ENCODE data around the gene OR2F1.

The OR2F1 gene

GRCh38 chr7:143914938-143915652 lies 39.5 kb upstream of the OR2F1 start:
- no peak for TF ChIP-seq REST (IDR thresholded peaks at IDR 0.05; ENCODE audit: insufficient read depth in 1 of 2, low read depth in 2 of 2, low read length in 2 of 2)
- no peak for TF ChIP-seq SIN3A (IDR thresholded peaks at IDR 0.05; ENCODE audit: borderline replicate concordance, insufficient read depth, low read length)
- no peak for TF ChIP-seq POLR2AphosphoS5 (IDR thresholded peaks at IDR 0.05; ENCODE audit: low read depth, low read length)
- no peak for TF ChIP-seq TAF1 (IDR thresholded peaks at IDR 0.05; ENCODE audit: borderline replicate concordance, insufficient read depth, low read length)
- TF ChIP-seq FOXP2 (optimal IDR thresholded peaks at IDR 0.05; ENCODE audit: borderline replicate concordance, extremely low read depth, extremely low read length, insufficient read depth): no peak

- no peak for TF ChIP-seq TAF1 (IDR thresholded peaks at IDR 0.05; ENCODE audit: borderline replicate concordance, insufficient read depth, low read length)
These were observed 29.8 kb upstream of the OR2F1 start for GRCh38 chr7:143924851-143925250.

GRCh38 chr7:143929224-143929920 lies 25.3 kb upstream of the OR2F1 start:
- TF ChIP-seq REST (IDR thresholded peaks at IDR 0.05; ENCODE audit: insufficient read depth in 1 of 2, low read depth in 2 of 2, low read length in 2 of 2) (no peak), FOXP2 (optimal IDR thresholded peaks at IDR 0.05; ENCODE audit: borderline replicate concordance, extremely low read depth, extremely low read length, insufficient read depth) (no peak), TAF1 (IDR thresholded peaks at IDR 0.05; ENCODE audit: borderline replicate concordance, insufficient read depth, low read length) (no peak), POLR2AphosphoS5 (IDR thresholded peaks at IDR 0.05; ENCODE audit: low read depth, low read length) (no peak), SIN3A (IDR thresholded peaks at IDR 0.05; ENCODE audit: borderline replicate concordance, insufficient read depth, low read length) (no peak)

- TF ChIP-seq REST (IDR thresholded peaks at IDR 0.05; ENCODE audit: insufficient read depth in 1 of 2, low read depth in 2 of 2, low read length in 2 of 2) (no peak), SIN3A (IDR thresholded peaks at IDR 0.05; ENCODE audit: borderline replicate concordance, insufficient read depth, low read length) (no peak), POLR2AphosphoS5 (IDR thresholded peaks at IDR 0.05; ENCODE audit: low read depth, low read length) (no peak), FOXP2 (optimal IDR thresholded peaks at IDR 0.05; ENCODE audit: borderline replicate concordance, extremely low read depth, extremely low read length, insufficient read depth) (no peak), TAF1 (IDR thresholded peaks at IDR 0.05; ENCODE audit: borderline replicate concordance, insufficient read depth, low read length) (no peak)
These were observed 22.9 kb upstream of the OR2F1 start for GRCh38 chr7:143931739-143932138.

GRCh38 chr7:143934526-143935325 lies 19.9 kb upstream of the OR2F1 start, which contains the start of gene OR2F2:
Gene OR2F2, plus strand, starts transcription at chr7:143935233. Its CDS starts 0 bp downstream, at chr7:143935233.
- TF ChIP-seq FOXP2 (optimal IDR thresholded peaks at IDR 0.05; ENCODE audit: borderline replicate concordance, extremely low read depth, extremely low read length, insufficient read depth): no peak
- no peak for TF ChIP-seq SIN3A (IDR thresholded peaks at IDR 0.05; ENCODE audit: borderline replicate concordance, insufficient read depth, low read length)
- no peak for TF ChIP-seq POLR2AphosphoS5 (IDR thresholded peaks at IDR 0.05; ENCODE audit: low read depth, low read length)
- no peak for TF ChIP-seq TAF1 (IDR thresholded peaks at IDR 0.05; ENCODE audit: borderline replicate concordance, insufficient read depth, low read length)
- no peak for TF ChIP-seq REST (IDR thresholded peaks at IDR 0.05; ENCODE audit: insufficient read depth in 1 of 2, low read depth in 2 of 2, low read length in 2 of 2)
